Endothelial cell of umbilical vein (primary cell): ENCODE measurements around the gene HMX2. TPM values are rescaled to one million over a fixed set of nuclear protein-coding genes. Genes with fewer than 3 reads are reported as not detected.

Source experiments
- BruUV-seq: library from RNA; stranded (reverse); fragments of 400-500 nt; replicated peaks from 2 replicates; lab custom pipeline; 2021; lab: Mats Ljungman, UMichigan
- CTCF ChIA-PET: fragments of 300-600, 350-600 bp; sonication (Branson Sonifier 250); formaldehyde crosslinking; loops from one replicate; lab custom pipeline; 2021; ENCODE audit warnings: antibody characterized with exemption, inconsistent platforms; lab: Charles Lee
- POLR2A ChIA-PET: fragments of 300-600, 350-600 bp; sonication (Branson Sonifier 250); formaldehyde crosslinking; loops from one replicate; lab custom pipeline; 2021; ENCODE audit warnings: antibody characterized with exemption, inconsistent platforms; lab: Charles Lee
- DNase-seq: peaks from one replicate; pipeline ENCODE4 v3.0.0-alpha.2; 2011; ENCODE audit warnings: low read depth, low spot score
- FAIRE-seq: peaks from 2 replicates; lab custom pipeline; 2011; peaks lifted over from hg19 to GRCh38; lab: Jason Lieb, UNC
- H2AFZ ChIP-seq: 2 replicates; pipeline ENCODE4 v1.6.0; 2012; ENCODE audit warnings: low read depth, low read length, control low read depth, inconsistent platforms
- H3K27ac ChIP-seq: 2 replicates; pipeline ENCODE4 v1.5.1; 2011; ENCODE audit warnings: low read depth, mild to moderate bottlenecking, control low read depth, low read length, moderate library complexity; ENCODE audit not compliant: insufficient read depth
- H3K27me3 ChIP-seq, 2 experiments: 2 replicates each; pipeline versions ENCODE4 v1.6.0 to v1.6.1; 2011; ENCODE audit warnings: low read length in 2 of 2, mixed read lengths in 1 of 2; ENCODE audit not compliant: control insufficient read depth in 2 of 2, insufficient read depth in 2 of 2
- H3K36me3 ChIP-seq, 2 experiments: 2 replicates in 1 of 2; 3 replicates in 1 of 2; pipeline ENCODE4 v1.5.1; 2011; ENCODE audit warnings: low read length in 2 of 2, mild to moderate bottlenecking in 1 of 2, moderate library complexity in 1 of 2; ENCODE audit not compliant: control insufficient read depth in 2 of 2, insufficient read depth in 2 of 2; ENCODE audit errors: extremely low read depth in 1 of 2
- H3K4me1 ChIP-seq: 3 replicates; pipeline ENCODE4 v1.5.1; 2011; ENCODE audit warnings: mild to moderate bottlenecking, low read length; ENCODE audit not compliant: control insufficient read depth, insufficient read depth; ENCODE audit errors: extremely low read depth
- H3K4me2 ChIP-seq: 2 replicates; pipeline ENCODE4 v1.6.1; 2011; ENCODE audit warnings: low read length, control low read depth, mixed read lengths; ENCODE audit not compliant: insufficient read depth
- H3K4me3 ChIP-seq, 3 experiments: fragments of 200-600 bp in 1 of 3; sonication (generic), shearing (Covaris generic) in 1 of 3; replicated peaks in 1 of 3; 2 replicates each; pipeline ENCODE4 v1.5.1; 2011 to 2016; ENCODE audit warnings: control low read depth in 3 of 3, low read length in 3 of 3, mild to moderate bottlenecking in 2 of 3, inconsistent platforms in 1 of 3, low read depth in 1 of 3, moderate library complexity in 1 of 3; ENCODE audit not compliant: insufficient read depth in 1 of 3
- H3K79me2 ChIP-seq: 2 replicates; pipeline ENCODE4 v1.6.0; 2012; ENCODE audit warnings: low read length, inconsistent platforms; ENCODE audit not compliant: control insufficient read depth, insufficient read depth
- H3K9ac ChIP-seq: replicated peaks from 2 replicates; pipeline ENCODE3; 2011; ENCODE audit warnings: low read length, control low read depth; ENCODE audit not compliant: insufficient read depth; ENCODE audit errors: extremely low read depth
- H3K9me1 ChIP-seq: replicated peaks from 3 replicates; pipeline ENCODE4 v1.6.0; 2011; ENCODE audit warnings: mild to moderate bottlenecking, low read length; ENCODE audit not compliant: control insufficient read depth, insufficient read depth; ENCODE audit errors: extremely low read depth
- H3K9me3 ChIP-seq: replicated peaks from 2 replicates; pipeline ENCODE4 v1.5.1; 2012; ENCODE audit warnings: low read length, inconsistent platforms; ENCODE audit not compliant: control insufficient read depth, insufficient read depth
- H4K20me1 ChIP-seq: replicated peaks from 2 replicates; pipeline ENCODE3; 2011; ENCODE audit warnings: mild to moderate bottlenecking, low read length; ENCODE audit not compliant: control insufficient read depth, insufficient read depth; ENCODE audit errors: extremely low read depth
- EZH2 ChIP-seq: IDR thresholded peaks from 2 replicates; pipeline ENCODE4 v1.6.1; 2012; ENCODE audit warnings: borderline replicate concordance, low read depth, mild to moderate bottlenecking, moderate library complexity, low read length, inconsistent platforms; ENCODE audit not compliant: severe bottlenecking
- FOS ChIP-seq: IDR thresholded peaks from 2 replicates; pipeline ENCODE4 v1.6.1; 2011; ENCODE audit warnings: mild to moderate bottlenecking, low read length, moderate library complexity, borderline replicate concordance; ENCODE audit not compliant: insufficient read depth
- GATA2 ChIP-seq: IDR thresholded peaks from 2 replicates; pipeline ENCODE4 v1.7.0; 2011; ENCODE audit warnings: low read depth, mild to moderate bottlenecking, moderate library complexity, mixed read lengths, low read length; ENCODE audit not compliant: insufficient read length, insufficient read depth
- JUN ChIP-seq: IDR thresholded peaks from 2 replicates; pipeline ENCODE4 v1.6.1; 2011; ENCODE audit warnings: borderline replicate concordance, low read depth; ENCODE audit not compliant: insufficient read length, insufficient read depth
- MAX ChIP-seq: IDR thresholded peaks from 2 replicates; pipeline ENCODE4 v1.6.1; 2011; ENCODE audit not compliant: insufficient read depth, insufficient read length
- MYC ChIP-seq: IDR thresholded peaks from one replicate; pipeline ENCODE4 v1.6.1; 2011; ENCODE audit warnings: mild to moderate bottlenecking, low read depth, low read length
- POLR2A ChIP-seq: IDR thresholded peaks from 2 replicates; pipeline ENCODE4 v1.6.1; 2012; ENCODE audit warnings: low read depth, mild to moderate bottlenecking, control low read depth, low read length
- POLR2AphosphoS5 ChIP-seq: IDR thresholded peaks from 2 replicates; pipeline ENCODE4 v1.6.1; 2012; ENCODE audit warnings: low read depth, mild to moderate bottlenecking, control low read depth, low read length, moderate library complexity; ENCODE audit not compliant: insufficient read depth
- dilution Hi-C: fragments of 300-500 bp; cut with MboI; formaldehyde crosslinking; loops from one replicate; pipeline ENCODE4 v1.15.0; 2019; ENCODE audit warnings: low sequenced_read_pairs; ENCODE audit not compliant: extremely low pct_ligation_motif_present
- intact Hi-C: fragments of 100-400 bp; cut with micrococcal nuclease; formaldehyde crosslinking; loops from one replicate; pipeline ENCODE4 v1.10.0; 2022
- polyA plus RNA-seq, 4 experiments: library from polyadenylated mRNA; depleted of rRNA in 3 of 4; stranded (reverse) in 3 of 4; unstranded in 1 of 4; fragments of >200 nt; gene quantifications; 2 replicates each; pipeline versions ENCODE4 v1.2.1 to v1.2.3, GENCODE V29; 2011 to 2012; ENCODE audit warnings: missing spikeins in 1 of 4
- total RNA-seq: library from RNA; stranded (reverse); gene quantifications from 2 replicates; pipeline ENCODE4 v1.2.3, GENCODE V29; 2021
- TF ChIP-seq, protein P1 (sequence below), 2 donors: IDR thresholded peaks; 1 replicate in 1 of 2; 2 replicates in 1 of 2; pipeline ENCODE4 v1.5.1; 2011; ENCODE audit warnings: low read length in 2 of 2, mild to moderate bottlenecking in 2 of 2, moderate library complexity in 2 of 2, control low read depth in 1 of 2, inconsistent platforms in 1 of 2, low read depth in 1 of 2; ENCODE audit not compliant: insufficient read depth in 1 of 2; ENCODE audit errors: extremely low read depth in 1 of 2

HMX2 gene
- total and polyA plus RNA-seq, 2 donors (not counting 3 experiments of a cell fraction or from before 2014, with no cell fraction given) = not detected

- FAIRE-seq (no peak), DNase-seq (no peak)
- Histone ChIP-seq H2AFZ (no peak overlapping the region), H3K27me3 (peaks cover 10 to 38% of the 10 kb centered on the region in 2 experiments), H3K9ac (no peak overlapping the region), H3K27ac (no peak overlapping the region), H3K4me1 (no peaks in the 10 kb centered on the region), H3K79me2 (no peaks in the 10 kb centered on the region), H3K9me3 (no peaks in the 10 kb centered on the region), H3K9me1 (no peaks in the 10 kb centered on the region), H3K4me2 (no peak overlapping the region), H4K20me1 (no peaks in the 10 kb centered on the region), H3K4me3 (no peak overlapping the region), H3K36me3 (no peaks in the 10 kb centered on the region)
- intact Hi-C loops = no loop called here
- dilution Hi-C loops = no loop called here
- CTCF ChIA-PET = no interaction called here
- TF ChIP-seq MYC (no peak), FOS (no peak), JUN (no peak), MAX (no peak), EZH2 (no peak), GATA2 (no peak), POLR2AphosphoS5 (no peak)
- BruUV-seq = no TSS peak
- POLR2A ChIA-PET = no interaction called here
These were observed 21.7 kb upstream of the HMX2 start for GRCh38 chr10:123126246-123126645.

GRCh38 chr10:123129618-123130271, 18.2 kb upstream of the HMX2 start:
- Histone ChIP-seq H3K4me1 (peaks cover 6% of the 10 kb centered on the region), H3K79me2 (no peaks in the 10 kb centered on the region), H2AFZ (no peak overlapping the region), H3K9me3 (no peaks in the 10 kb centered on the region), H3K27ac (no peak overlapping the region), H3K4me3 (no peak overlapping the region), H4K20me1 (no peaks in the 10 kb centered on the region), H3K36me3 (no peaks in the 10 kb centered on the region), H3K9ac (no peak overlapping the region), H3K27me3 (peaks cover 44 to 70% of the 10 kb centered on the region in 2 experiments), H3K9me1 (no peaks in the 10 kb centered on the region), H3K4me2 (no peak overlapping the region)
- CTCF ChIA-PET = no interaction called here
- TF ChIP-seq MYC (no peak), MAX (no peak), EZH2 (no peak), POLR2AphosphoS5 (no peak), JUN (no peak), POLR2A (no peak), GATA2 (no peak), FOS (no peak)
- TF ChIP-seq, protein P1, sequence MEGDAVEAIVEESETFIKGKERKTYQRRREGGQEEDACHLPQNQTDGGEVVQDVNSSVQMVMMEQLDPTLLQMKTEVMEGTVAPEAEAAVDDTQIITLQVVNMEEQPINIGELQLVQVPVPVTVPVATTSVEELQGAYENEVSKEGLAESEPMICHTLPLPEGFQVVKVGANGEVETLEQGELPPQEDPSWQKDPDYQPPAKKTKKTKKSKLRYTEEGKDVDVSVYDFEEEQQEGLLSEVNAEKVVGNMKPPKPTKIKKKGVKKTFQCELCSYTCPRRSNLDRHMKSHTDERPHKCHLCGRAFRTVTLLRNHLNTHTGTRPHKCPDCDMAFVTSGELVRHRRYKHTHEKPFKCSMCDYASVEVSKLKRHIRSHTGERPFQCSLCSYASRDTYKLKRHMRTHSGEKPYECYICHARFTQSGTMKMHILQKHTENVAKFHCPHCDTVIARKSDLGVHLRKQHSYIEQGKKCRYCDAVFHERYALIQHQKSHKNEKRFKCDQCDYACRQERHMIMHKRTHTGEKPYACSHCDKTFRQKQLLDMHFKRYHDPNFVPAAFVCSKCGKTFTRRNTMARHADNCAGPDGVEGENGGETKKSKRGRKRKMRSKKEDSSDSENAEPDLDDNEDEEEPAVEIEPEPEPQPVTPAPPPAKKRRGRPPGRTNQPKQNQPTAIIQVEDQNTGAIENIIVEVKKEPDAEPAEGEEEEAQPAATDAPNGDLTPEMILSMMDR (IDR thresholded peaks at IDR 0.05; ENCODE audit: extremely low read depth in 1 of 2, insufficient read depth in 1 of 2, low read depth in 1 of 2, low read length in 2 of 2) = no peak
- dilution Hi-C loops = no loop called here
- intact Hi-C loops = loop anchor here (5.0 kb wide), 2 partner anchors 482 to 838 kb away; no protein-coding TSS in a partner anchor
- no peak for DNase-seq
- POLR2A ChIA-PET = no interaction called here
- no TSS peak for BruUV-seq
- FAIRE-seq = no peak
